ENCODE data around the gene NUDT17. TPM values are rescaled to one million over a fixed set of nuclear protein-coding genes. Genes with fewer than 3 reads are reported as not detected.
"Not testable (repeated sequence)": the region's sequence is repeated elsewhere in the genome, so short reads cannot be mapped to it uniquely, and the experiment has no call there.

NUDT17 gene, protein sequence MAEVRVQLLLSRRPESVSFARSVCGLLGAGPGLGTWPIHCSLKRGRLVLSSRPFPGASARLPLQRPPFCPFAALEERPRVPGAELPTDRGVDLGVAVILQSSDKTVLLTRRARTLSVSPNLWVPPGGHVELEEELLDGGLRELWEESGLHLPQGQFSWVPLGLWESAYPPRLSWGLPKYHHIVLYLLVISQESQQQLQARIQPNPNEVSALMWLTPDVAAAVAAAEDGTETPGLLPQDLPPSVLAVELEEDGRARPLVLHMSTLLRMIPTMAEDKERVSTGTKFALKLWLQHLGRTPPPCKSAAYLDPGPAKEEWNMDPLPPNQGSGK
- 1 to 10 TPM; 2.1 to 3.1 (median 2.8) TPM for total RNA-seq

DNA sequence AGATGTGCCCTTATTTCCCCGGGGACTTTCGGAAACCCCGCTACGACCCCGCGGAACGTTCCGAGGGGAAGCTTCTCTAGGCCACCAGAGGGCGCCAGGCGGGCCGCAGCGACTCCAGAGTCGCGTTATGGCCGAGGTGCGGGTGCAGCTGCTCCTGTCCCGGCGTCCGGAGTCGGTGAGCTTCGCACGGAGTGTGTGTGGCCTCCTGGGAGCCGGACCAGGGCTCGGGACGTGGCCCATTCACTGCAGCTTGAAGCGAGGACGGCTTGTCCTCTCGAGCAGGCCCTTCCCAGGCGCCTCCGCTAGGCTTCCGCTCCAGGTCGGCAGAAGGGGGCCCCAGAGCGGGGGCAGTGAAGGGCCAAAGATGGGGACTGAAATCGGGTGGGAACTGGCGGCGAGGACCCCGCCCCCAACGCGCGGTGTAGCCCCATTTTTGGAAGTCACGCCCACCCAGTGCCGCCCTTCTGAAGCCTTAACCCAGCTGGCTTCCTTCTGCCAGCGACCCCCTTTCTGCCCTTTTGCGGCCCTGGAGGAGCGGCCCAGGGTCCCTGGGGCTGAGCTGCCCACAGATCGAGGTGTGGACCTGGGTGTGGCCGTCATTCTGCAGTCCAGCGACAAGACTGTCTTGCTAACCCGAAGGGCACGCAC, at the start of gene NUDT17:
Gene NUDT17 (plus strand): TSS at position 117 of the 648 bp plus-strand sequence. CDS start 11 bp downstream, at position 128.
- ATAC-seq = peak; percentile 79 to 86
- Mint-ChIP-seq H3K36me3 (ENCODE audit: insufficient read depth) (peaks cover 13% of the 10 kb centered on the region), H3K27me3 (ENCODE audit: low read depth) (no peaks in the 10 kb centered on the region)

DNA sequence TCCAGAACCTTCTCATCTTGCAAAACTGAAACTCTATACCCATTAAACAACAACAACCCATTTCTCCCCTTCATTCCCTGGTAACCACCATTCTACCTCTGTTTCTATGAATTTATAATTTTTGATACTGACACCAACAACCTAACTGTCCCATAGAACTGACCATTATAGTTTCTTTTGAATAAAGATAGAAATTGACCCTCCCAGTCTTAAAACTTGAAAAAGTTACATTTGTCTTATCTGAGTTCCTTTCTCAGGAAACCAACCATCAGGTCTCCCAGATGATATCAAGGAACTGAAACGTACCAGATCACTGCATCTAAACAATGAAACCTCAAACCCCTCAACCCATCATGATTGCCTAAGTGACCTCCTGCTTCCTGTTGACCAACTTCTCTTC, 48.7 kb upstream of the NUDT17 start:
- peaks cover 44% of the 10 kb centered on the region for H3K36me3 Mint-ChIP-seq (ENCODE audit: insufficient read depth)
- peaks cover 9% of the 10 kb centered on the region for H3K4me1 Mint-ChIP-seq (ENCODE audit: low read depth)
- no peak overlapping the region for H3K4me3 Mint-ChIP-seq
- DNase-seq (no peak), ATAC-seq (no peak)
- H3K27me3 Mint-ChIP-seq (ENCODE audit: low read depth) = no peaks in the 10 kb centered on the region
- peaks cover 19% of the 10 kb centered on the region for H3K9me3 Mint-ChIP-seq

More for the DNA sequence above, at the start of gene NUDT17:
- Mint-ChIP-seq H3K4me3 (no peak within 1 kb of the TSS), H3K9me3 (no peaks in the 10 kb centered on the region), H3K4me1 (ENCODE audit: low read depth) (peaks cover 11% of the 10 kb centered on the region)
- peak; percentile 75 for DNase-seq

DNA sequence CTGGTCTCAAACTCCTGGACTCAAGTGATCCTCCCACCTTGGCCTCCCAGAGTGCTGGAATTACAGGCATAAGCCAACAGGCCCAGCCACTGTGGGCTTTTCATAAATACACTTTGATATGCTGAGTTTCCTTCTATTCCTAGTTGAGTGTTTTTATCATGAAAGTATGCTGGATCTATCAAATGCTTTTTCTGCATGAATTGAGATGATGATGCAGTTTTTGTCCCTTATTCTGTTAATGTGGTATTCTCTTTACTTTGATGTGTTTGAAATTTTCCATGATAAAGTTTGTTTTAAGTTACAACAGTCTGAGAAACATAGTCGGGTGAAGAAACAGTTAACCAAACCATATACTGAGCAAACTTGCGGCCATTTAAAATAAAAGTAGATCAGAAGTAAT, 45.6 kb upstream of the NUDT17 start:
- no peak for ATAC-seq
- Mint-ChIP-seq H3K36me3 (ENCODE audit: insufficient read depth) (peaks cover 35% of the 10 kb centered on the region), H3K4me3 (no peak overlapping the region), H3K27me3 (ENCODE audit: low read depth) (no peaks in the 10 kb centered on the region), H3K9me3 (peaks cover 19% of the 10 kb centered on the region), H3K4me1 (ENCODE audit: low read depth) (peaks cover 22% of the 10 kb centered on the region)
- DNase-seq = no peak

DNA sequence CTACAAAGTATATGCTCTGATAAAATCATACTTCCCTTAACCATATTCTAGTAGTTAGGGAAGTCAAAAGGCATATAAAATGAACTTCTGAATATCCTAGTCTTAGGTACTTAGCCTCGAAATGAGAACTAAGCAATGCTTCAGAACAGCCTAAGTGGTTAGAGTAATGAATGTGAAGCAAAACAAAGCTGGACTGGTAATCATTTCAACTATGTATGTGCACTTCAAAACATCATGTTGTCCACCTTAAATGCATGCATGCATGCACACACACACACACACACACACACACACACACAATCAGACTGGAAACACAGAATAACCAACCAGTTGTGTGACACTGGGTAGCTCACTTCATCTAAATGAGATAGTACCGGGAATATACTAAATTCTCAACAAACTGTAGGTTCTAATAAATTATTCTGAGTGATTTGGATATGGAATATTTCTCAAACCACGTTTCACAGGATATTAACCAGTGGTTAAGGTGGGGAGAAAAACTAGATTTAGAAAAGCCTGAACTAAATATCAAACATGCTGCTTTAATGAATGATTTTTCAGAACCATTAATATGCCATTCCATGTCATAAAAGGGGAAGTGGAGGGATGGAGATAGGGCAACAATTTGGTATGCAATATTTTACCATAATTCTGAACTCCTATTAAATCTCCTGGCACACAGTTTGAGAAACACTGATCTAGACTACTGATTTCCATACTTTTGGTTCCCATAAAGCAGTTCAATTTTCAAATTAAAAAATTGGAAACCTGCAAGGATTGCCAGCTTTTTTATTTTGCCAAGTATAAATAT, 41.0 kb upstream of the NUDT17 start:
- no peak for DNase-seq
- H3K27me3 Mint-ChIP-seq (ENCODE audit: low read depth) = no peaks in the 10 kb centered on the region
- H3K4me1 Mint-ChIP-seq (ENCODE audit: low read depth) = peaks cover 40% of the 10 kb centered on the region
- H3K36me3 Mint-ChIP-seq (ENCODE audit: insufficient read depth) = peaks cover 10% of the 10 kb centered on the region
- ATAC-seq = no peak
- no peak overlapping the region for H3K4me3 Mint-ChIP-seq
- no peaks in the 10 kb centered on the region for H3K9me3 Mint-ChIP-seq

DNA sequence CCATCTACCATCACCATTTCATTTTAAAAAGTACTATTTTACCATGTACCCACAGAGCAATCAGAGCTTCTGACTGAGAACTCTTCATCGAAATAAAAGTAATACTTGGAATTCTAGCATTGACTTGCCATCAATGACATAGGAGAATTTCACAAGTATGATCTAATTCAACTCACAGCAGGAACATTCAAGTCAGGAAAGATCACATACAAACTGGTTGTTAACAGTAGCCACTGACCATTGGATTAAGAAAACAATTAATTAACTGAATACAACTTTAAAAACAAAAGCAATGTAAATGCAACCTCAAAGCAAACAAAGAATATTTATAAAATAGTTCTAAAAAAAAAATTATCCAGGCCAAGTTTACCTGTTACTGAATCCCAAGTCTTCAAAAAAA, 40.4 kb upstream of the NUDT17 start:
- Mint-ChIP-seq H3K9me3 (no peaks in the 10 kb centered on the region), H3K36me3 (ENCODE audit: insufficient read depth) (peaks cover 5% of the 10 kb centered on the region), H3K4me3 (no peak overlapping the region), H3K4me1 (ENCODE audit: low read depth) (peaks cover 38% of the 10 kb centered on the region), H3K27me3 (ENCODE audit: low read depth) (no peaks in the 10 kb centered on the region)
- ATAC-seq (no peak), DNase-seq (no peak)

DNA sequence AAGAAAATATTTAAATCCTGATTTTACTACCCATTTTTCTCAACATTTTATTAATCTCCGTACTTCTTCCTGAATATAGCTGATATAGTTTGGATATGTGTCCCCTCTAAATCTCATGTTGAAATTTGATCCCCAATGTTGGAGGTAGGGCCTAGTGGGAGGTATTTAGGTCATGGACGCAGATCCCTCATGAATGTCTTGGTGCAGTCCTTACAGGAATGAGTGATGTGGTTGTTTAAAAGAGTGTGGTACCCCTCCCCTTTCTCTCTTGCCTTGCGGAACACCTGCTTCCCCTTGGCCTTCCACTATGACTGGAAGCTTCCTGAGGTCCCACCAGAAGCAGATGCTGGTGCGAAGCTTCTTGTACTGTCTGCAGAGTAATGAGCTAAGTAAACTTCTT, 39.0 kb upstream of the NUDT17 start:
- DNase-seq (no peak), ATAC-seq (no peak)
- no peak overlapping the region for H3K4me3 Mint-ChIP-seq
- no peaks in the 10 kb centered on the region for H3K27me3 Mint-ChIP-seq (ENCODE audit: low read depth)
- peaks cover 3% of the 10 kb centered on the region for H3K36me3 Mint-ChIP-seq (ENCODE audit: insufficient read depth)
- no peaks in the 10 kb centered on the region for H3K9me3 Mint-ChIP-seq
- H3K4me1 Mint-ChIP-seq (ENCODE audit: low read depth) = peaks cover 35% of the 10 kb centered on the region

DNA sequence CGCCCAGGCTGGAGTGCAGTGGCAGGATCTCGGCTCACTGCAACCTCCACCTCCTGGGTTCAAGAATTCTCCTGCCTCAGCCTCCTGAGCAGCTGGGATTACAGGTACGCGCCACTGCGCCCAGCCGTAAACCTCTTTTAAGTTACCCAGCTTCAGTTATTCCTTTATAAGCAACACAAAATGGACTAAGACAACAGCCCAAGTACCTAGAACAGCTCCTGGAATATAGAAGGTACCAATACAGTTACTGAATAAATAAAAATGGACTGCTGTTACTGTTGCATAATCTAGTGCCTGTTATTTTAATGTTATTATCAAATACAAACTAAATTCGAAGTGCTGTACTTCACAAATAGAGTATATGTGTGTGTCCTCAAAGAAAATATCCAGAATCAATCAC, 38.6 kb upstream of the NUDT17 start:
- DNase-seq (no peak), ATAC-seq (no peak)
- Mint-ChIP-seq H3K9me3 (no peaks in the 10 kb centered on the region), H3K27me3 (ENCODE audit: low read depth) (no peaks in the 10 kb centered on the region), H3K36me3 (ENCODE audit: insufficient read depth) (peaks cover 3% of the 10 kb centered on the region), H3K4me3 (no peak overlapping the region), H3K4me1 (ENCODE audit: low read depth) (peaks cover 35% of the 10 kb centered on the region)

DNA sequence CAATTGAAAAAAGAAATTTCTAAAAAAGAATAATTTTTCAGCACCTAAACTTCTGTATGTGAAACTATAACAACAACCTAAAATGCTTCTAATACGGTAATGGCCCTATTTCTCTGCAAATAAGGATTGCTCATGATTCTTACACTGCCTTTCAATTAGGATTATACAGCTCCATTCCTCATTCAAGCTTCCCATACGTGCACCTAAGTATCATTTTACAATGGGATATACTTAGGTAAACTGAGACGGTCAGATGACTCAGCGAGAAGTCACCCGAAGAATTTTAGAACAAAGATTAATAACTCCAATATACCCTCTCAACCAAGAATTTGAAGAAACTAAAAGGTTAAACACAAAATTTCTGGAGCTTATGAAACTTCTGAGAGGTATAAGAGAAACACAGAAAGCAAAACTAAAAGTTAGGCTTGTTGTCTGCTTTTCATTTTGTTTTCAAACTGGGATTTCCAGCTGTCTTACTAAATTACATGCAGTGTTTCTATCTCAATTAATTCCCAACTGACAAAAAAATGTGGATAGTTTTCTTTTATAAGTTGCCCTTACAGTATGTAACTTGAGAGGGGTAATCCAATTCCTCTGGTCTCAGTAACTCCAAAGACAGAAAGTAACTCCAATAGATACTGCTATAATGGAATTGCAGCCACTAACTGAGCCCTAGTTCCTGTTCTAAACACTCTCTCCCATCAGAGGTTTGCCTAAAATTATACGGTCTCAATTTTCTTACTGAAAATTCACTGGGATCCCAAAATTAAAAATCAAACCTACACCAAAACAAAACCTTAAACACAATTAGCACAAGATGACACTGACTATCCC, 32.2 kb upstream of the NUDT17 start:
- not testable (repeated sequence) for H3K27me3 Mint-ChIP-seq (ENCODE audit: low read depth); DNase-seq; H3K36me3 Mint-ChIP-seq (ENCODE audit: insufficient read depth); H3K4me1 Mint-ChIP-seq (ENCODE audit: low read depth); H3K4me3 Mint-ChIP-seq; H3K9me3 Mint-ChIP-seq
- peak; percentile 27 to 55 for ATAC-seq

DNA sequence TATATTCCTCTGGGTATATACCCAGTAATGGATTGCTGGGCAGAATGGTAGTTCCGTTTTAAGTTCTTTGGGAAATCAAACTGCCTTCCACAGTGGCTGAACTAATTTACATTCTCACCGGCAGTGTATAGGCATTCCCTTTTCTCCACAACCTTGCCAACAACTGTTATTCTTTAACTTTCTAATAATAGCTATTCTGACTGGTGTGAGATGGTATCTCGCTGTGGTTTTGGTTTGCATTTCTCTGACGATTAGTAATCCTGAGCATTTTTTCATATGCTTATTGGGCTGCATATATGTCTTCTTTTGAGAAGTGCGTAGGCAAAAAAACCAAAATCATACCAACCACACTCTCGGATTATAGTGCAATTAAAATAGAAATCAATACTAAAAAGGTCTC, 27.3 kb upstream of the NUDT17 start:
- not testable (repeated sequence) for DNase-seq
- ATAC-seq = peak; percentile 72 to 74

DNA sequence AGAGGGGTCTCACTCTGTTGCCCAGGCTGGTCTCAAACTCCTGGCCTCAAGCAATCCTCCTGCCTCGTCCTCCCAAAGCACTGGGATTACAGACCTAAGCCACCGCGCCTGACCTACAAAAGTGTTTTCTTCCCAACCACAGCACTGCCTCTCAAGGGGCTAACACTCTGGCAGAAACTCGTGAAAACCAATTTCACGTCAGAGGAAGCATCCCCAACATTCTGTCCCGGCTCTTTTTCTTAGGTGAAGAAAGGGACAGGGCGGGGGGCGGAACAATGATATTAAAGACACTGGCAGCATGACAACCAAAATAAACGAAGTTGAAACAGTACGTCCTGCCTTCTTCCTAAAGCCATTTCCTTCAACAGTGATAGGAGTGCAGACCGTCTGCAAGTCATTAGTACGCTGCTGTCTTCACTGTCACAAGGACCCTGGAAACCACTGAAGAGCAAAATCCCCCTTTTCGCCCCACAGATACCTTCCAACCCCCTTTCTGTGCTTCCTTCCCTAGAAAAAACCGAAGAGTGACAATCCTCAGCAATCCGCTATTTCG, 22.6 kb upstream of the NUDT17 start:
- peaks cover 18% of the 10 kb centered on the region for H3K36me3 Mint-ChIP-seq (ENCODE audit: insufficient read depth)
- not testable (repeated sequence) for ATAC-seq; DNase-seq; H3K27me3 Mint-ChIP-seq (ENCODE audit: low read depth); H3K9me3 Mint-ChIP-seq
- H3K4me1 Mint-ChIP-seq (ENCODE audit: low read depth) = peaks cover 31% of the 10 kb centered on the region
- H3K4me3 Mint-ChIP-seq = peak overlapping the region; percentile 24

More for the DNA sequence above, 27.3 kb upstream of the NUDT17 start:
- H3K36me3 Mint-ChIP-seq (ENCODE audit: insufficient read depth); H3K4me3 Mint-ChIP-seq; H3K9me3 Mint-ChIP-seq; H3K27me3 Mint-ChIP-seq (ENCODE audit: low read depth): not testable (repeated sequence)
- H3K4me1 Mint-ChIP-seq (ENCODE audit: low read depth) = peaks cover 10% of the 10 kb centered on the region

DNA sequence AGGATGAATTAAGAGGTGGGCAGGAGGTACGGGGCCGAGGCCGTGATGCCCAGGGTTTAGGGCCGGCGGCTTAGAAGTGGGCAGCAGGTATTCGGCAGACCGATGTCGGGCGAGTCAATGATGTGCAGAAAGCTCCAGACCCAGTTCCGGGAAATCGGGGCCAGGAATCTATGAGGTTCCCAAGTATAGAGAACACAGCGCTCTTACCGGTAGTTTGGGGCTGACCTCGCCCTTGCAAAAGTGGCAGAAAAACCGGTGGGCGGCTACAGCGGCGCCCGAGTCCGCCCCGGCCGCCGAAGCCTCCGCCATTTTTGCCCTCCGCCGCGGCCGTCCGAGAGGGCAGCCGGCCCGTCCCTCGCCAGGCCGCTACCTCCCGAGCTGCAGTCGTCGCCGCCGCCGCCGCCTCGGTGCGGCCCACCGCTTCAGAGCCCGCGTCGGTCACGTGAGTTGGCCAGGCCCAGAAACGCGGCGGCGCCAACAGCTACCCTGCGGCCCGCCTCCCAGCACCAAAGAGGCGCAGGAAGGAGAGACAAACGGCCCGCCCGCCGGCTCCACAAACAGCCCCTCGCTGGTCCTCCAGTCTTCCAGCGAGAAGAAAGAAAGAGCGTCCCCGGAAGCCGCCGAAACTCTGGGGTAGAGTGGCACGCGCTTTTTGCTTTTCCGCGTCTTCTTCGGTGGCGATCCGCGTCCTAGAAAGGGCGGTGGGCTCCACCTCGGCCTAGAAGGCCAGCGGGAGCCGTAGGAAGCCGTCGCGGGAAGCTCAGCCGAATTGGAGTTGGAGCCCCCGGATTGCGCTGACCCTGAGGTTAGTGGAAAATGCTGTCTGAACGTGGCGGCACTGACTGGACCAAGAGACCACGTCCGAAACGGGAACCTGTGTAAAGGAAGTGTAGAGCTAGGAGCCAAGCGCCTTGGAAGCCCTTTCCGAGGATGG, 21.6 kb upstream of the NUDT17 start, which contains the start of the genes POLR3C and RNF115:
Gene POLR3C (plus strand): TSS at position 636 of the 934 bp plus-strand sequence. CDS start 1,577 bp downstream, outside the sequence.
Gene RNF115 (minus strand): TSS at position 531 of the 934 bp plus-strand sequence. CDS start 222 bp downstream, at position 309.
- H3K9me3 Mint-ChIP-seq = no peaks in the 10 kb centered on the region
- peak within 1 kb of the TSS; percentile 98 for H3K4me3 Mint-ChIP-seq
- H3K27me3 Mint-ChIP-seq (ENCODE audit: low read depth) = no peaks in the 10 kb centered on the region
- peaks cover 27% of the 10 kb centered on the region for H3K36me3 Mint-ChIP-seq (ENCODE audit: insufficient read depth)
- ATAC-seq = peak; percentile 81 to 85
- H3K4me1 Mint-ChIP-seq (ENCODE audit: low read depth) = peaks cover 41% of the 10 kb centered on the region
- peak; percentile 78 for DNase-seq

DNA sequence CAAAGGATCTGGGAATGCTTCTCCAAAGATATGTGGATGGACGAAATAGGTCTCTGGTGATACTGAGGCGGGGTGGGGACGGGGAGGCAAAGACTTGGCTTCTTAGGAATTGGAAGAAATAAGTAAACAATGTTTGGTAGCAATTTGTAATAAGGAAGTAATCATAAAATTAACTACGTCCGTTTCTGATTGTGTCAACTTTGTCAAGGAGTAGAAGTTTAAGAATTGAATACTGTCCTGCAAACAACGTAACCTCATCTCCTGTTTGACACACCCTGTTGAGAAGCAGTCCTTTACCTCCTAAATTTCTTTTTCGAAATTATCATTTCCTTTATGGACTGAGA, 21.0 kb upstream of the NUDT17 start:
- Mint-ChIP-seq H3K27me3 (ENCODE audit: low read depth) (no peaks in the 10 kb centered on the region), H3K4me1 (ENCODE audit: low read depth) (peaks cover 45% of the 10 kb centered on the region), H3K9me3 (no peaks in the 10 kb centered on the region), H3K36me3 (ENCODE audit: insufficient read depth) (peaks cover 33% of the 10 kb centered on the region), H3K4me3 (peak overlapping the region; percentile 98)
- no peak for ATAC-seq
- no peak for DNase-seq

DNA sequence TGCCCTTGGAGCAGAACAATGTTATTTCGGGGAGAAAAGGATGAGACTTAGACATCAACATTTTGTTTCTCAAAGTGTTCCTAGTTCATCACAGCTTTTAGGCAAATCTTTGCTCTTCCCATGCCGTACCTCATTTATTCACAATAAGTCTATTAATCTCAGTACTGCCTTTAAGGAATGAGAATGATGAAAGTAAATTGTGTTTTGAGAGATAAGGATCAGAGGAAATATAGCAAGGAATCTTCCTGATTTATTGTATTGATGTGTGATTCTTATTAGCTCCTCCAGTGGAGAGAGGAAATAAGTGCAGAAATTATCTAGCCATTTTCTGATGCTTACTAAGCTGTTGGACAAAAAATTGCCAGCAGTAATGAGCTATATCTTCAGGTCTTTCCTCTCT, 19.4 kb upstream of the NUDT17 start:
- Mint-ChIP-seq H3K36me3 (ENCODE audit: insufficient read depth) (peaks cover 44% of the 10 kb centered on the region), H3K9me3 (no peaks in the 10 kb centered on the region), H3K4me3 (peak overlapping the region; percentile 98), H3K4me1 (ENCODE audit: low read depth) (peaks cover 47% of the 10 kb centered on the region), H3K27me3 (ENCODE audit: low read depth) (no peaks in the 10 kb centered on the region)
- ATAC-seq (no peak), DNase-seq (no peak)
